ENCODE measurements around the gene DDX25.
"Not testable (repeated sequence)": the region's sequence is repeated elsewhere in the genome, so short reads cannot be mapped to it uniquely, and the experiment has no call there.

Gene DDX25

GRCh38 chr11:125903711-125904659 is at the start of gene DDX25:
DDX25 (plus strand) TSS chr11:125904508; CDS start chr11:125904518, 10 bp downstream.
- peak; percentile 86 for DNase-seq

- not testable (repeated sequence) for DNase-seq
Observed at GRCh38 chr11:125857670-125858069, 46.6 kb upstream of the DDX25 start.

GRCh38 chr11:125862786-125863185 is 41.5 kb upstream of the DDX25 start:
- DNase-seq: not testable (repeated sequence)

- not testable (repeated sequence) for DNase-seq
Observed at GRCh38 chr11:125865354-125865753, 39.0 kb upstream of the DDX25 start.

GRCh38 chr11:125869521-125869920 is 34.8 kb upstream of the DDX25 start:
- DNase-seq: no peak

GRCh38 chr11:125871391-125872137 is 32.7 kb upstream of the DDX25 start:
- DNase-seq: peak; percentile 62

- no peak for DNase-seq
Observed at GRCh38 chr11:125872138-125872491, 32.2 kb upstream of the DDX25 start.

- DNase-seq: no peak
Observed at GRCh38 chr11:125873881-125874555, 30.3 kb upstream of the DDX25 start.

- DNase-seq: peak; percentile 91
Observed at GRCh38 chr11:125874556-125875124, 29.7 kb upstream of the DDX25 start.

GRCh38 chr11:125881291-125881690 is 23.0 kb upstream of the DDX25 start:
- DNase-seq: no peak

- DNase-seq: no peak
Observed at GRCh38 chr11:125883375-125883774, 20.9 kb upstream of the DDX25 start.

GRCh38 chr11:125886997-125887372 is 17.3 kb upstream of the DDX25 start:
- peak; percentile 65 for DNase-seq

- DNase-seq: peak; percentile 97
Observed at GRCh38 chr11:125887373-125888324, 16.7 kb upstream of the DDX25 start, which contains the start of gene HYLS1. HYLS1 (plus strand) TSS chr11:125887668; CDS start chr11:125899369, 11,701 bp downstream.

- no peak for DNase-seq
Observed at GRCh38 chr11:125890447-125891100, 13.7 kb upstream of the DDX25 start.

GRCh38 chr11:125892071-125892470 is 12.2 kb upstream of the DDX25 start:
- no peak for DNase-seq

- DNase-seq: no peak
Observed at GRCh38 chr11:125892994-125893393, 11.3 kb upstream of the DDX25 start.

- no peak for DNase-seq
Observed at GRCh38 chr11:125901872-125902271, 2.4 kb upstream of the DDX25 start.

GRCh38 chr11:125902277-125902926 is 1.9 kb upstream of the DDX25 start:
- no peak for DNase-seq

GRCh38 chr11:125902927-125903710 is 1.2 kb upstream of the DDX25 start, which contains the start of gene PUS3:
PUS3 (minus strand) TSS chr11:125903206; CDS start chr11:125896284, 6,922 bp downstream.
- DNase-seq: peak; percentile 95
